22Rv1 (cell line): ENCODE data around the gene NUAK2.

Source experiments
- ZFX ChIP-seq: fragments of 450-650 bp; IDR thresholded peaks from 2 replicates; pipeline ENCODE4 v1.6.1; 2017; ENCODE audit warnings: antibody characterized with exemption, borderline replicate concordance
- TF ChIP-seq, protein P1 (sequence below): fragments of 450-650 bp; IDR thresholded peaks from 2 replicates; pipeline ENCODE4 v1.5.1; 2017; ENCODE audit warnings: mild to moderate bottlenecking

- TF ChIP-seq, protein P1, sequence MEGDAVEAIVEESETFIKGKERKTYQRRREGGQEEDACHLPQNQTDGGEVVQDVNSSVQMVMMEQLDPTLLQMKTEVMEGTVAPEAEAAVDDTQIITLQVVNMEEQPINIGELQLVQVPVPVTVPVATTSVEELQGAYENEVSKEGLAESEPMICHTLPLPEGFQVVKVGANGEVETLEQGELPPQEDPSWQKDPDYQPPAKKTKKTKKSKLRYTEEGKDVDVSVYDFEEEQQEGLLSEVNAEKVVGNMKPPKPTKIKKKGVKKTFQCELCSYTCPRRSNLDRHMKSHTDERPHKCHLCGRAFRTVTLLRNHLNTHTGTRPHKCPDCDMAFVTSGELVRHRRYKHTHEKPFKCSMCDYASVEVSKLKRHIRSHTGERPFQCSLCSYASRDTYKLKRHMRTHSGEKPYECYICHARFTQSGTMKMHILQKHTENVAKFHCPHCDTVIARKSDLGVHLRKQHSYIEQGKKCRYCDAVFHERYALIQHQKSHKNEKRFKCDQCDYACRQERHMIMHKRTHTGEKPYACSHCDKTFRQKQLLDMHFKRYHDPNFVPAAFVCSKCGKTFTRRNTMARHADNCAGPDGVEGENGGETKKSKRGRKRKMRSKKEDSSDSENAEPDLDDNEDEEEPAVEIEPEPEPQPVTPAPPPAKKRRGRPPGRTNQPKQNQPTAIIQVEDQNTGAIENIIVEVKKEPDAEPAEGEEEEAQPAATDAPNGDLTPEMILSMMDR = no peak
- no peak for TF ChIP-seq ZFX
Observed at GRCh38 chr1:205348554-205349487, 27.3 kb upstream of the NUAK2 start.
